HAP-1 (cell line): ENCODE measurements around the gene KCNE3.

Source experiments
- DNase-seq, 2 experiments: peaks; one replicate each; pipeline ENCODE4 v3.0.0-alpha.2; 2016 to 2020; ENCODE audit warnings: low spot score in 2 of 2
- H3K27me3 ChIP-seq: fragments of 250-450 bp; sonication (Bioruptor Pico); 2 replicates; pipeline ENCODE4 v1.5.1; 2020; ENCODE audit warnings: low read depth, mild to moderate bottlenecking, moderate library complexity
- H3K36me3 ChIP-seq: fragments of 250-450 bp; sonication (Bioruptor Pico); replicated peaks from 2 replicates; pipeline ENCODE4 v1.5.1; 2020; ENCODE audit warnings: mild to moderate bottlenecking
- H3K4me1 ChIP-seq: fragments of 250-450 bp; sonication (Bioruptor Pico); 2 replicates; pipeline ENCODE4 v1.5.1; 2020; ENCODE audit warnings: mild to moderate bottlenecking
- H3K4me3 ChIP-seq: fragments of 250-450 bp; sonication (Bioruptor Pico); 2 replicates; pipeline ENCODE4 v1.5.1; 2020; ENCODE audit warnings: mild to moderate bottlenecking, moderate library complexity
- H3K9me3 ChIP-seq: fragments of 250-450 bp; sonication (Bioruptor Pico); 2 replicates; pipeline ENCODE4 v1.5.1; 2020; ENCODE audit warnings: mild to moderate bottlenecking, moderate library complexity
- in situ Hi-C: fragments of 300-500 bp; cut with MboI; formaldehyde crosslinking; loops from 3 replicates; pipeline ENCODE4 v1.14.3; 2020; ENCODE audit warnings: low sequenced_read_pairs, inconsistent platforms, mixed read lengths

KCNE3 gene

GRCh38 chr11:74480688-74481417 is 13.5 kb upstream of the KCNE3 start:
- Histone ChIP-seq H3K9me3 (no peaks in the 10 kb centered on the region), H3K4me1 (peaks cover 3% of the 10 kb centered on the region), H3K27me3 (no peaks in the 10 kb centered on the region), H3K4me3 (no peak overlapping the region), H3K36me3 (no peaks in the 10 kb centered on the region)
- in situ Hi-C loops: no loop called here
- no peak for DNase-seq

DNA sequence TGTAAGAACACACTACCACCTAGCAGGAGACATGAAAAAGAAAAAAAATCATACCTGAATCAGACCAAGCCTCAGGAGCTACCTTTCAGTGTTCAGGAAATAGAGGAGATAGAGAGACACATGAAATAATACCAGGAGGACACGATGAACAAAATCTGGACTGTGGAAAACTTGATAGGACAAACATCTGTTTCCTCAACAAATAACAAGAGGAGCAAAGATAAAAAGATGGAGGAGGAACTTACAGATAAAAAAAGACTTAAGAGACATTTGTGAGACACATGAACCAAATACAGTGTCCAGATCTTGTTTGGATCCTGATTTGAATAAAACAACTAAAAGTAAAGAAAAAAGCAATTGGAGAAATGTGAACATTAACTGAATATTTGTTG is 12.4 kb upstream of the KCNE3 start:
- H3K4me1 ChIP-seq: no peaks in the 10 kb centered on the region
- no peaks in the 10 kb centered on the region for H3K27me3 ChIP-seq
- H3K36me3 ChIP-seq: no peaks in the 10 kb centered on the region
- DNase-seq: no peak
- H3K9me3 ChIP-seq: no peaks in the 10 kb centered on the region
- in situ Hi-C loops: no loop called here
- no peak overlapping the region for H3K4me3 ChIP-seq

GRCh38 chr11:74478877-74479731 is 11.8 kb upstream of the KCNE3 start:
- no peak for DNase-seq
- H3K36me3 ChIP-seq: no peaks in the 10 kb centered on the region
- in situ Hi-C loops: no loop called here
- no peaks in the 10 kb centered on the region for H3K27me3 ChIP-seq
- H3K9me3 ChIP-seq: no peaks in the 10 kb centered on the region
- H3K4me3 ChIP-seq: no peak overlapping the region
- H3K4me1 ChIP-seq: no peaks in the 10 kb centered on the region

GRCh38 chr11:74476536-74476935 is 9.2 kb upstream of the KCNE3 start:
- Histone ChIP-seq H3K9me3 (no peaks in the 10 kb centered on the region), H3K4me1 (no peaks in the 10 kb centered on the region), H3K4me3 (no peak overlapping the region), H3K27me3 (peaks cover 3% of the 10 kb centered on the region; the same call in 1 of the 2 replicates), H3K36me3 (no peaks in the 10 kb centered on the region)
- in situ Hi-C loops: no loop called here
- DNase-seq: no peak

DNA sequence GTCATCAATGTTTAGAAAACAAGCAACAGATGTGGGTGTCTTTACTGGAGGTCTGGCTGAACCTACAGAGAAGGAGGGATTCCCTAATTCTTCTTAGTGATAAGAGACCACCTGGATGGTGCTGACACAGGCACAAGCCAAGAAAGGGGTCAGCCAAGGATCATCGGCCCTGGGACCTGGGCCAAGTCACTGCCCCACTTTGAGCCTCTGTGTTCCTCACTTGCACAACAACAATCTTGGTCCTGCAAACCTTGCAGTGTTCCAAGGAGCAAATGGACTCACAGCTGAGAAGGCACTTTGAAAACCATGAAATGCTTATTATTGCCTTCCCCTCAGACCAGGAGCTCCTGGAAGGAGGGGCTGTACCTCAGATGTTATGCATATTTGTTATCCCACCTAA is 7.0 kb upstream of the KCNE3 start:
- H3K9me3 ChIP-seq: no peaks in the 10 kb centered on the region
- H3K27me3 ChIP-seq: peaks cover 3% of the 10 kb centered on the region; the same call in 1 of the 2 replicates
- DNase-seq: no peak
- no peaks in the 10 kb centered on the region for H3K4me1 ChIP-seq
- in situ Hi-C loops: no loop called here
- no peaks in the 10 kb centered on the region for H3K36me3 ChIP-seq
- no peak overlapping the region for H3K4me3 ChIP-seq

GRCh38 chr11:74473382-74474173 is 6.2 kb upstream of the KCNE3 start:
- H3K9me3 ChIP-seq: no peaks in the 10 kb centered on the region
- H3K36me3 ChIP-seq: no peaks in the 10 kb centered on the region
- no peak overlapping the region for H3K4me3 ChIP-seq
- in situ Hi-C loops: no loop called here
- peaks cover 3% of the 10 kb centered on the region; the same call in 1 of the 2 replicates for H3K27me3 ChIP-seq
- no peaks in the 10 kb centered on the region for H3K4me1 ChIP-seq
- DNase-seq: no peak

- Histone ChIP-seq H3K4me1 (no peaks in the 10 kb centered on the region), H3K9me3 (no peaks in the 10 kb centered on the region), H3K36me3 (no peaks in the 10 kb centered on the region), H3K4me3 (no peak overlapping the region), H3K27me3 (peaks cover 3% of the 10 kb centered on the region; the same call in 1 of the 2 replicates)
- no peak for DNase-seq
- in situ Hi-C loops: no loop called here
These were observed 4.5 kb upstream of the KCNE3 start for GRCh38 chr11:74471668-74472429.

DNA sequence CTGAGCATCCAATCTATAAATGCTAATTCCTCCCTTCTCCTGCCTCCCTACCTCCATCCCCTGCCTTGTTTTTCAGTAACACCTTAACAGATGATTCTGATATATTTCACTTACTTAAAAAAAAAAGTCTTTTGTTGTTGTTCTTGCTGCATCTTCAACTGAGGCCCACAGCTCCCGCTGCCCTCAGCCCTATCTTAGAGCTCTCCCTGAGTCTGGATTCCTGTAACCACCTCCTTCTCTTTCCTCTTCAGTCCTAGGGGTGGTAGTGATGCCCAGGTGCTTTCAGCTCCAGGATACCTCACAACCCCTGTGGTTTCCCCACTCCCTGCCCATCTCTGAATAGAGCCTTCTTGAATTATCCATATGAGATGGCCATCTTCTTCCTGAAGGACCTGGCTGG is 3.7 kb upstream of the KCNE3 start:
- H3K4me3 ChIP-seq: no peak overlapping the region
- H3K27me3 ChIP-seq: peaks cover 3% of the 10 kb centered on the region; the same call in 1 of the 2 replicates
- DNase-seq: no peak
- H3K9me3 ChIP-seq: no peaks in the 10 kb centered on the region
- H3K4me1 ChIP-seq: no peaks in the 10 kb centered on the region
- in situ Hi-C loops: no loop called here
- no peaks in the 10 kb centered on the region for H3K36me3 ChIP-seq

GRCh38 chr11:74470526-74470925 is 3.2 kb upstream of the KCNE3 start:
- in situ Hi-C loops: no loop called here
- no peaks in the 10 kb centered on the region for H3K9me3 ChIP-seq
- H3K36me3 ChIP-seq: no peaks in the 10 kb centered on the region
- H3K4me3 ChIP-seq: no peak overlapping the region
- H3K27me3 ChIP-seq: peaks cover 3% of the 10 kb centered on the region; the same call in 1 of the 2 replicates
- DNase-seq: no peak
- H3K4me1 ChIP-seq: no peaks in the 10 kb centered on the region

DNA sequence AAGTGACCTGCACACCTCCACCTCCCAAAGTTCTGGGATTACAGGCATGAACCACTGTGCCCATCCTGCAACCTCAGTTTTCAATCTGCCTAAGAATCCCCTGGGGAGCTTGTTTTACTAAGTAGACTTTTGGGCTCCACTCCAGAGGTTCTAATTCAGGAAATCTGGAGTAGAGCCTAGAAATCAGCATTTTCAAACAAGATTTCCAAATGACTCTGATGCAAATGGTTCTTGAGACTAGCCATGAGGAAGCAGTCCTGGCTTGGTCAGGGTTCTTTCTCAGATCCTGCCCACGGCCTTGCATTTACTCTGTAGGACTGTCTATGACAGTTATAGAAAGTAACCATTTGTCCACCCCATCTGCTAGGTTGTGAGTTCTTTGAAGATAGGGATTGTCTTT is 1.6 kb upstream of the KCNE3 start:
- in situ Hi-C loops: no loop called here
- no peaks in the 10 kb centered on the region for H3K4me1 ChIP-seq
- H3K27me3 ChIP-seq: peaks cover 3% of the 10 kb centered on the region; the same call in 1 of the 2 replicates
- no peak overlapping the region for H3K4me3 ChIP-seq
- no peaks in the 10 kb centered on the region for H3K9me3 ChIP-seq
- no peaks in the 10 kb centered on the region for H3K36me3 ChIP-seq
- DNase-seq: no peak

DNA sequence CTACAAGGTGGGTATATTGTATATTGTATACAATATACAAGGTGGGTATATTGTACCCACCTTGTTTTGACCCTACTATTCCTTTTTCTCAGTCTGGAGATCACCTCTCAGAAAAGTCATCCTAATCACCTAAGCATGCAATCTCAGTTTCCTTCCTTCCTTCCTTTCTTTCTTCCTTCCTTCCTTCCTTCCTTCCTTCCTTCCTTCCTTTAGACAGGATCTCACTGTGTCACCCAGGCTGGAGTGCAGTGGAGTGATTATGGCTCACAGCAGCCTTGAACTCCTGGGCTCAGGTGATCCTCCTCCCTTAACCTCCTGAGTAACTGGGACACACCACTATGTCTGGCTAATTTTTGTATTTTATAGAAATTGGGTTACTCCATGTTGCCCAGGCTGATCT is 1.2 kb upstream of the KCNE3 start:
- DNase-seq: no peak

DNA sequence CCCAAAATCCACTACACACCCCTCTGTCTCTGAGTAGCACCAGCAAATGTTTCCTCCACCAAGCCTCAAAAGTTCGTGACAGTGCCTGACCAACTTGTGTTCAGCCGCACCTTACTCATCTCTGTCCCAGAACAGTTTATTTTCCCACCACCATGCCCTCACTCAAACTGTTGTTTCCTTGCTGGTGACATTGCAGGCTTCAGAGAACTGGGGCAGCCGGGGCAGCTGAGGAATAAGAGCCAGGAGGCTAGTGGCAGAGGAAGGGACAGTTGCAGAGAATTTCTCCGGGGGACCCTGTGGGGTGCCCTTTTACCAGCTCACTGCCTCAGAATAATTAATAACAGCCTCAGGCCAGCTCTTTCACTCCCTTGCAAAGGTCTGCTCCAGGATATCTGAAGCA is 709 bp upstream of the KCNE3 start:
- Histone ChIP-seq H3K36me3 (no peaks in the 10 kb centered on the region), H3K4me3 (no peak overlapping the region), H3K27me3 (peaks cover 3% of the 10 kb centered on the region; the same call in 1 of the 2 replicates), H3K9me3 (no peaks in the 10 kb centered on the region), H3K4me1 (no peaks in the 10 kb centered on the region)
- DNase-seq: no peak
- in situ Hi-C loops: no loop called here

More for the DNA sequence above, 1.2 kb upstream of the KCNE3 start:
- H3K36me3 ChIP-seq: no peaks in the 10 kb centered on the region
- in situ Hi-C loops: no loop called here
- peaks cover 3% of the 10 kb centered on the region; the same call in 1 of the 2 replicates for H3K27me3 ChIP-seq
- H3K9me3 ChIP-seq: no peaks in the 10 kb centered on the region
- no peaks in the 10 kb centered on the region for H3K4me1 ChIP-seq
- H3K4me3 ChIP-seq: no peak overlapping the region

DNA sequence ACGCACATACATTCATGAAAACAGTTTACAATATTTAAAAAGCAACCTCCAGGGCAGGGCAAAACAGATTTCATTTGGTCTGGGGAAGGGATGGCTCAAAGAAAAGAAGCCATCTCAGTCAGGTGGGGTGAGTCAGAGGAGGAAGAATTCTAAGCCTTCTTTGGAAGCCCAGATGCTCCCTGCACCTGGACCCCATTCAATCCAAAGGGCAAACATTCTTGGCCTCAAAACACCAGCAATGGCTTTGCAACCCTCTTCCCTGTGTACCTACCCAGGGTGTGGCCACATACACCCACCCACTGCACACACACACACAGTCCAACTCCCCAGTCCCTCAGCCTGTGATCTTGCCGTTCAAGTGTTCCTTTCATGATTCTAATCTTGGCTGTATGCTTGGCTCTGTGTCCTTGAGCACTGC is 2.0 kb downstream of the KCNE3 start:
- in situ Hi-C loops: no loop called here
- no peaks in the 10 kb centered on the region for H3K27me3 ChIP-seq
- no peaks in the 10 kb centered on the region for H3K36me3 ChIP-seq
- H3K9me3 ChIP-seq: no peaks in the 10 kb centered on the region
- H3K4me1 ChIP-seq: no peaks in the 10 kb centered on the region
- no peak overlapping the region for H3K4me3 ChIP-seq
- no peak for DNase-seq
